Astrocyte (in vitro differentiated cells and primary cell): Measurements from ENCODE around the gene SIRT2. TPM values are rescaled to one million over a fixed set of nuclear protein-coding genes. Genes with fewer than 3 reads are reported as not detected.

ENCODE experiments used
- DNase-seq: peaks from one replicate; pipeline ENCODE4 v3.0.0-alpha.2; 2010; ENCODE audit warnings: low read depth
- FAIRE-seq: peaks from 2 replicates; lab custom pipeline; 2011; peaks lifted over from hg19 to GRCh38; lab: Jason Lieb, UNC
- H2AFZ ChIP-seq: 2 replicates; pipeline ENCODE4 v1.6.0; 2012; ENCODE audit warnings: low read depth, low read length, inconsistent platforms
- H3K27ac ChIP-seq: 2 replicates; pipeline ENCODE4 v1.5.1; 2011; ENCODE audit warnings: low read depth, low read length, inconsistent platforms
- H3K27me3 ChIP-seq: 2 replicates; pipeline ENCODE4 v1.6.0; 2011; ENCODE audit warnings: low read length, inconsistent platforms; ENCODE audit not compliant: insufficient read depth
- H3K36me3 ChIP-seq: 2 replicates; pipeline ENCODE4 v1.5.1; 2011; ENCODE audit warnings: low read length, inconsistent platforms; ENCODE audit not compliant: insufficient read depth
- H3K4me1 ChIP-seq: 2 replicates; pipeline ENCODE4 v1.5.1; 2011; ENCODE audit warnings: low read length, inconsistent platforms; ENCODE audit not compliant: insufficient read depth
- H3K4me2 ChIP-seq: 2 replicates; pipeline ENCODE4 v1.6.0; 2012; ENCODE audit warnings: low read length, inconsistent platforms
- H3K4me3 ChIP-seq: 2 replicates; pipeline ENCODE4 v1.5.1; 2011; ENCODE audit warnings: low read depth, mild to moderate bottlenecking, low read length, inconsistent platforms; ENCODE audit not compliant: insufficient read depth
- H3K79me2 ChIP-seq: 2 replicates; pipeline ENCODE4 v1.6.0; 2012; ENCODE audit warnings: mild to moderate bottlenecking, low read length, inconsistent platforms; ENCODE audit not compliant: insufficient read depth
- H3K9ac ChIP-seq: 2 replicates; pipeline ENCODE4 v1.6.0; 2012; ENCODE audit warnings: mild to moderate bottlenecking, low read length, inconsistent platforms
- H3K9me3 ChIP-seq: 2 replicates; pipeline ENCODE4 v1.5.1; 2012; ENCODE audit warnings: low read depth, mild to moderate bottlenecking, low read length, inconsistent platforms; ENCODE audit not compliant: insufficient read depth
- H4K20me1 ChIP-seq: 2 replicates; pipeline ENCODE4 v1.6.0; 2012; ENCODE audit warnings: low read length, inconsistent platforms; ENCODE audit not compliant: insufficient read depth
- H3K27ac Mint-ChIP-seq: one replicate; pipeline ENCODE4 v1.8.0; 2021; ENCODE audit warnings: mild to moderate bottlenecking, mixed read lengths; ENCODE audit not compliant: unreplicated experiment
- H3K27me3 Mint-ChIP-seq: one replicate; pipeline ENCODE4 v1.8.0; 2021; ENCODE audit warnings: low read depth, mixed read lengths; ENCODE audit not compliant: unreplicated experiment
- H3K36me3 Mint-ChIP-seq: one replicate; pipeline ENCODE4 v1.8.0; 2021; ENCODE audit warnings: low read depth, mixed read lengths; ENCODE audit not compliant: unreplicated experiment
- H3K4me1 Mint-ChIP-seq: one replicate; pipeline ENCODE4 v1.8.0; 2021; ENCODE audit warnings: low read depth, mixed read lengths; ENCODE audit not compliant: unreplicated experiment
- H3K4me3 Mint-ChIP-seq: one replicate; pipeline ENCODE4 v1.8.0; 2021; ENCODE audit warnings: mild to moderate bottlenecking, moderate library complexity, mixed read lengths; ENCODE audit not compliant: unreplicated experiment
- H3K9me3 Mint-ChIP-seq: one replicate; pipeline ENCODE4 v1.8.0; 2021; ENCODE audit warnings: mild to moderate bottlenecking, mixed read lengths; ENCODE audit not compliant: unreplicated experiment
- EZH2 ChIP-seq: IDR thresholded peaks from 2 replicates; pipeline ENCODE4 v1.6.1; 2012; ENCODE audit warnings: mild to moderate bottlenecking, low read length, inconsistent platforms; ENCODE audit not compliant: insufficient read depth
- total RNA-seq: library from RNA; stranded (reverse); gene quantifications from 2 replicates; pipeline ENCODE4 v1.2.1, GENCODE V29; 2021
- TF ChIP-seq, protein P1 (sequence below): IDR thresholded peaks from 2 replicates; pipeline ENCODE4 v1.5.1; 2011; ENCODE audit warnings: low read depth, mild to moderate bottlenecking, inconsistent platforms, low read length, moderate library complexity; ENCODE audit not compliant: insufficient read depth

SIRT2 gene
- total RNA-seq, 1 donor from 2014 or later: 35.7 TPM

DNA sequence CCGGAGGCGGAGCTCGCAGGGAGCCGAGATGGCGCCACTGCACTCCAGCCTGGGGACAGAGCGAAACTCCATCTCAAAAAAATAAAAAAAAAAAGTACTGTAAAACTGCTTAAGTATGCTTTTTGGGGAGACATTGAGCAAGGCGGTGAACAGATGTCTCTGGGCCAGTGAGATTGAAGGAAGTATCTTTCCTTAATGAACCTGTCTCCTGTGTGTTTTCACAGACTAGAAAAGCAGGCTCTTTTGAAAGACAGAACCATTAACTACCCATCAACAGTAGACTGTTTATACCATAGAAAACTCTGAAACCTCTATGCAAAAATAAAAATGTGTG, 66.4 kb downstream of the SIRT2 start:
- Histone ChIP-seq H3K4me1 (peaks cover 39% of the 10 kb centered on the region), H3K27ac (no peak overlapping the region), H2AFZ (no peak overlapping the region), H3K27me3 (no peaks in the 10 kb centered on the region), H4K20me1 (peaks cover 25% of the 10 kb centered on the region), H3K9ac (no peak overlapping the region), H3K79me2 (no peaks in the 10 kb centered on the region), H3K4me3 (no peak overlapping the region), H3K9me3 (no peaks in the 10 kb centered on the region), H3K4me2 (no peak overlapping the region), H3K36me3 (peaks cover 28% of the 10 kb centered on the region)
- H3K4me1 Mint-ChIP-seq: peaks cover 13% of the 10 kb centered on the region
- no peak overlapping the region for H3K4me3 Mint-ChIP-seq
- H3K36me3 Mint-ChIP-seq: peaks cover 19% of the 10 kb centered on the region
- no peak for DNase-seq
- no peaks in the 10 kb centered on the region for H3K27me3 Mint-ChIP-seq
- peak overlapping the region; percentile 91 for H3K27ac Mint-ChIP-seq
- no peaks in the 10 kb centered on the region for H3K9me3 Mint-ChIP-seq
- no peak for TF ChIP-seq EZH2
- TF ChIP-seq, protein P1, sequence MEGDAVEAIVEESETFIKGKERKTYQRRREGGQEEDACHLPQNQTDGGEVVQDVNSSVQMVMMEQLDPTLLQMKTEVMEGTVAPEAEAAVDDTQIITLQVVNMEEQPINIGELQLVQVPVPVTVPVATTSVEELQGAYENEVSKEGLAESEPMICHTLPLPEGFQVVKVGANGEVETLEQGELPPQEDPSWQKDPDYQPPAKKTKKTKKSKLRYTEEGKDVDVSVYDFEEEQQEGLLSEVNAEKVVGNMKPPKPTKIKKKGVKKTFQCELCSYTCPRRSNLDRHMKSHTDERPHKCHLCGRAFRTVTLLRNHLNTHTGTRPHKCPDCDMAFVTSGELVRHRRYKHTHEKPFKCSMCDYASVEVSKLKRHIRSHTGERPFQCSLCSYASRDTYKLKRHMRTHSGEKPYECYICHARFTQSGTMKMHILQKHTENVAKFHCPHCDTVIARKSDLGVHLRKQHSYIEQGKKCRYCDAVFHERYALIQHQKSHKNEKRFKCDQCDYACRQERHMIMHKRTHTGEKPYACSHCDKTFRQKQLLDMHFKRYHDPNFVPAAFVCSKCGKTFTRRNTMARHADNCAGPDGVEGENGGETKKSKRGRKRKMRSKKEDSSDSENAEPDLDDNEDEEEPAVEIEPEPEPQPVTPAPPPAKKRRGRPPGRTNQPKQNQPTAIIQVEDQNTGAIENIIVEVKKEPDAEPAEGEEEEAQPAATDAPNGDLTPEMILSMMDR: no peak
- FAIRE-seq: no peak

DNA sequence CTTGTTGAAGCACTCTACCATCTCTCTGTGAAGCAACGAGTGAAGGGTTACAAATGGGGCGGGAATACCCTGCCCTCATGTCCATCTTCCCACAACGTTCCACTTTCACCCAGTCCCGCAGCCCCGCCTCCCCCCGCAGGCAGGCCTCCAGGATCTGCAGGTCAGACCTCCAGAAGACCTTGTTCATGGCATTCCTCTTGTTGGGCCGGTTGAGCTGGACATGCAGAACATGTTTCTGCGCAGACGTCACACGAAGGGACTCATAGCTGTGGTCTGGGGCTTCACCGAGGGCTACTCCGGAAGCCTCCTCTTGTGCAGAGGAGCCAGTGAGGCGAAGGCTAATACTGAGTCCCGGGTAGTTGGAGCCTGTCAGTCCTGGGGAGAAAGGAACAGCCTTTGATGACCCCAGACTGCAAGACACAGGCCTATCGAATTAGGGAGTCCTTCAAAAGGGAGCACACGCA, 68.2 kb downstream of the SIRT2 start:
- H3K36me3 ChIP-seq: peaks cover 9% of the 10 kb centered on the region
- Mint-ChIP-seq H3K9me3 (no peaks in the 10 kb centered on the region), H3K36me3 (peaks cover 20% of the 10 kb centered on the region)

More for the DNA sequence above, 68.2 kb downstream of the SIRT2 start:
- DNase-seq: peak; percentile 96
- peak overlapping the region; percentile 90 for H3K27ac ChIP-seq
- H2AFZ ChIP-seq: peak overlapping the region; percentile 72
- Mint-ChIP-seq H3K4me1 (peaks cover 11% of the 10 kb centered on the region), H3K27ac (peak overlapping the region; percentile 91), H3K4me3 (peak overlapping the region; percentile 78), H3K27me3 (no peaks in the 10 kb centered on the region)
- H3K27me3 ChIP-seq: no peaks in the 10 kb centered on the region
- peaks cover 8% of the 10 kb centered on the region for H4K20me1 ChIP-seq
- FAIRE-seq: no peak
- no peaks in the 10 kb centered on the region for H3K79me2 ChIP-seq
- H3K9ac ChIP-seq: peak overlapping the region; percentile 84
- H3K4me2 ChIP-seq: peak overlapping the region; percentile 89
- no peak for TF ChIP-seq EZH2
- TF ChIP-seq, protein P1: no peak
- H3K9me3 ChIP-seq: no peaks in the 10 kb centered on the region
- H3K4me1 ChIP-seq: peaks cover 32% of the 10 kb centered on the region
- peak overlapping the region; percentile 67 for H3K4me3 ChIP-seq
